Rectal smooth muscle tissue (tissue), 1 donor: ENCODE results near the gene BUB1.

Source experiments
- H3K27ac ChIP-seq: one replicate; pipeline ENCODE4 v1.7.0; 2013; ENCODE audit warnings: low read depth, low read length, inconsistent platforms
- H3K27me3 ChIP-seq: one replicate; pipeline ENCODE4 v1.7.0; 2013; ENCODE audit warnings: low read length; ENCODE audit not compliant: control insufficient read depth, insufficient read depth
- H3K36me3 ChIP-seq: one replicate; pipeline ENCODE4 v1.7.0; 2013; ENCODE audit warnings: low read length; ENCODE audit not compliant: control insufficient read depth, insufficient read depth
- H3K4me1 ChIP-seq: one replicate; pipeline ENCODE4 v1.7.0; 2013; ENCODE audit warnings: low read length; ENCODE audit not compliant: control insufficient read depth, insufficient read depth
- H3K4me3 ChIP-seq: one replicate; pipeline ENCODE4 v1.7.0; 2013; ENCODE audit warnings: low read length
- H3K9ac ChIP-seq: one replicate; pipeline ENCODE4 v1.7.0; 2013; ENCODE audit warnings: low read length

BUB1 gene

DNA sequence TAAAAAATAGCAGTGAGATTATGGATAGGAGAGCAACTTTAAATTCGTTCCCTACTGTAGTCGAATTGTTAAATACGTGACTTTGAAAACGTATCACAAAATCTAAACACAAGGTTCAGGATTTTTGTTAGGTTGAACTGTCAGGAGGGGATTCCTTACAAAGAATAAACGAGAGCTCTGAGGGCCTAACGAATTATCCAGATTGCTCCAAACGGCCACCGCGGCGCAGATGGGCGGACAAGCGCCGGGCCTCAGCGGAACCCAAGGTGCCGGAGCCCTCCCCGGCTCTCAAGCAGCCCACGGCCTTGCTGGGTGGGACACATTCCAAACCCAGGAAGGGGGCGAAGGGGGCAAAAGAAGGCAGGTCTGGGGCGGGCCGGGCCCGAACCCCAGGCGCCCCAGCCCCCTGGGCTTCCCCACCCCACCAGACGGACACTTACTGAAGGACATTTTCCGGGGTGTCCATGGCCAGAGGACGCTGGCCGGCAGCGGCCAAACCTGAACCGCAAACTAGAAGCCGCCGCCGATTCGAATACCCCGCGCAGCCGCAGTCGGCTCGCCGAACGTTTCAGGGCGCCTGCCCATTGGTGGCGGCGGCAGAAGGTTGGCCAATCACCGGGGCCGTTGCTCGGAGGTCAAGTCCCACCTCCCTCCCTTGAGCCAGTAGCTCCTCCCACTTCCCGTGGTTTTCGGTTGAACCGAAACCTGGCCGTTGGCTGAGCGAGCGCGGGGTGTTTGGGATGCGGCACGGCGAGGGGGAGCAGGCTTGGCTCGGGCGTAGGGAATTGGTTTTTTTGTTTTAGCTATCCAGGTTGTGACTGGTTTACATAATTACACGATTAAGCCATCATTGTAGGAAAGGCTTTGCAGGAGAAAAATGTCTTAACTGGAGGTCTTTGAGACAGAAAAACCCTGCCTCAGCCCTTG, at the start of gene BUB1:
Gene BUB1 (minus strand): TSS at position 534 of the 927 bp plus-strand sequence. CDS start 68 bp downstream, at position 466.
- no peaks in the 10 kb centered on the region for H3K27me3 ChIP-seq
- H3K27ac ChIP-seq, result peak within 1 kb of the TSS; percentile 82
- H3K4me3 ChIP-seq, result peak within 1 kb of the TSS; percentile 90
- no peaks in the 10 kb centered on the region for H3K4me1 ChIP-seq
- peak within 1 kb of the TSS; percentile 80 for H3K9ac ChIP-seq
- H3K36me3 ChIP-seq, result no peaks in the 10 kb centered on the region

DNA sequence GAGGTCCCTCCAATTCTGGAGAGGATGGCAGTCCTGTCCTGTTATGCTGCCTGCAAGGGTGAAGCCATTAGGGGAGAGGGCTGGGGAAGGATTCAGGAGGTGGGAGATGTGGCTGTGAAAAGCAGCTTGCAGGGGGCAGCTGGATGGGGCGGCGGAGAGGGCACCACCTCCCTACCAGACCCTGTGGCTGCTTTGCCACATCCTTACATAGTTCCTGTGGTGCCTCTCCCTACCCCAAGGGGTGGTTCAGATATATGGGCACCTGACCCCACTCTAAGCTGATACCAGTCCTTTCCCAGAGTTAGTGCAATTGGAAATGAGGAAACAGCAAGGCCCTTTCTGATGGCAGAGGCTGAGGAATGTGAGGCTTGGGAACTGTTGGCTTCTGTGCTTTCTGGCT, 48.4 kb upstream of the BUB1 start:
- no peak overlapping the region for H3K27ac ChIP-seq
- H3K27me3 ChIP-seq, result no peaks in the 10 kb centered on the region
- H3K36me3 ChIP-seq, result no peaks in the 10 kb centered on the region
- no peak overlapping the region for H3K4me3 ChIP-seq
- H3K4me1 ChIP-seq, result no peaks in the 10 kb centered on the region
- no peak overlapping the region for H3K9ac ChIP-seq

DNA sequence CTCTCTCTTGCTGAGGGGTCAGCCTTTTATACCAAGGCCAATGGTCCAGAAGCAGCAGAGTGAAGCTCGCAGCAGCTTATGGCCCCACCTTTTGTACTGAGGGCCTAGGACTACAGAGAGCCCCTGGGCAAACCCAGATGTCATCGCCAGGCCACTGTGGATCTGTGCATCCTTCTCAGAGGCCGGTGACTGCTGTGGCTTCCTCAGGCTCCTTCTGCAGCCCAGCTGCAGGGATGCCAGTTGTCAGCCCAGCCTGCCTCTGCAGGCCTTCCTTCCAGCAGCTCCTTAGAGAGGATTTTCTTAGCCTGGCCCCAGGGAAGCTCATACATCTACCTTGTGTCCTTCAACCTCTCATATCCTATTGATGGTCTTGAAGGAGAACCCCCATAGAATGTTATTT, 48.0 kb upstream of the BUB1 start:
- no peak overlapping the region for H3K27ac ChIP-seq
- H3K9ac ChIP-seq, result no peak overlapping the region
- H3K4me3 ChIP-seq, result no peak overlapping the region
- H3K4me1 ChIP-seq, result no peaks in the 10 kb centered on the region
- H3K27me3 ChIP-seq, result no peaks in the 10 kb centered on the region
- no peaks in the 10 kb centered on the region for H3K36me3 ChIP-seq

DNA sequence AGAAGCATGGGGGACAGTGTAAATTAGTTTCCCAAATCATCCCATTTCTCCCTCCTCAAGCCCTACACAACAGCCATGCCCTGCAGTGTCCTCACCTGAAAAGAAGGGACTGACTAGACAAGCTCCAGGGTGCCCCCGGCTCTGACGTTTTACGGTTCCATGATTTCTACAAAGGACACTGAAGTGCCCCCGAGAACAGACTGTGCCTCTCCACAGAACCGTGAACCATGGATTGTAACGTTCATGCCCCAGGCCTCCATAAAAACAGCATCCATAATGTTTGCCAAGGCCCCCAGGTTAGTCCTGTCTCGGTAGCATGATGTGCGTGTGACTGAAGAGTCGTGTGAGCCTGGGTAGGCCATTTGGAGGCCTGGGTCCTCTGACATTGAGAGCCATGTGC, 47.5 kb upstream of the BUB1 start:
- Histone ChIP-seq H3K4me1 (no peaks in the 10 kb centered on the region), H3K9ac (no peak overlapping the region), H3K36me3 (no peaks in the 10 kb centered on the region), H3K4me3 (no peak overlapping the region), H3K27ac (no peak overlapping the region), H3K27me3 (no peaks in the 10 kb centered on the region)

DNA sequence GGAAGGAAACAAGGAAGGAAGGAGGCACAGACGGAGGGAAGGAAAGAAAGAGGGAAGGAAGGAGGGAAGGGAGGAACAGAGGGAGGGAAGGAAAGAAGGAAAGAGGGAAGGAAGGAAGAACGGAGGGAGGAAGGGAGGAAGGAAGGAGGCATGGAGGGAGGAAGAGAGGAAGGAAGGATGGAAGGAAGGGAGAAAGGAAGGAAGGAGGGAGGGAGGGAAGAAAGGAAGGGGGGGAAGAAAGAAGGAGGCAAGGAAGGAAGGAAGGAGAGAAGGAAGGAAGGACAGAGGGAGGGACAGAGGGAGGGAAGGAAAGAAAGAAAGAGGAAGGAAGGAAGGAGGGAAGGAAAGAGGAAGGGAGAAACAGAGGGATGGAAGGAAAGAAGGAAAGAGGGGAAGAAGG, 47.0 kb upstream of the BUB1 start:
- no peak overlapping the region for H3K9ac ChIP-seq

DNA sequence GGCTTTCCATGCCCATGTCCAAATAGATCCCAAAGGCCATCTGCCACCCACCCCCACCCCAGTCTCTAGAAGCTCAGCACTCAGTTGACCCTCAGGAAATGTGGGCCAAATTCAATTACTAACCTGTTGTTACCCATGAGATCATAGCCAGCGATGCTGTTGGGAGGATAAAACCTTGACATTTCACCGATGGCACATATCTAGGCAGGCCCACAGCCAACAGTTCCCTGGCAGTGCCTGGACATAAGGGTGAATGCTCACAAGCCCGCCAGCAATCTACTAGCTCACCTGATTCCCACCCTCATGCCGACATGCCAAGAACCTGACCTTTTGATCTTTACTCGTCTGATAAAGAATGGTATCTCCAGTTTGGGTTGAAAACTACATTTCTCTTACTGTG, 42.7 kb upstream of the BUB1 start:
- Histone ChIP-seq H3K9ac (no peak overlapping the region), H3K27ac (no peak overlapping the region), H3K4me1 (no peaks in the 10 kb centered on the region), H3K36me3 (no peaks in the 10 kb centered on the region), H3K4me3 (no peak overlapping the region), H3K27me3 (no peaks in the 10 kb centered on the region)

More for the DNA sequence above, 47.0 kb upstream of the BUB1 start:
- no peaks in the 10 kb centered on the region for H3K4me1 ChIP-seq
- H3K4me3 ChIP-seq, result no peak overlapping the region
- H3K27ac ChIP-seq, result no peak overlapping the region
- no peaks in the 10 kb centered on the region for H3K27me3 ChIP-seq
- no peaks in the 10 kb centered on the region for H3K36me3 ChIP-seq

DNA sequence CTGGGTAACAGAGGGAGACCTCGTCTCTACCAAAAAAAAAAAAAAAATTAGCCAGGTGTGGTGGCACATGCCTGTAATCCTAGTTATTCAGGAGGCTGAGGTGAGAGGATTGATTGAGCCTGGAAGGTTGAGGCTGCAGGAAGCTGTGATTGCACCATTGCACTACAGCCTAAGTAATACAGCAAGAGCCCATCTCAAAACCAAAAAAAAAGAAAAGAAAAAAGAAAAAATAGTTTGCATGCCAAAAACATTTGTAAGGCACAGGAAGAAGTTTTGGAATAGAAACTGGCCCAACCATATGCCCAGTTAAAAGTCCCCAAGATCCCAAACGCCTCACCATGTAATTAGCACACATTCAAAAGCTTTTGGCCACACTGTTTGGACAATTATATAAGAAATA, 41.1 kb upstream of the BUB1 start:
- H3K27ac ChIP-seq, result no peak overlapping the region
- no peaks in the 10 kb centered on the region for H3K4me1 ChIP-seq
- no peaks in the 10 kb centered on the region for H3K36me3 ChIP-seq

DNA sequence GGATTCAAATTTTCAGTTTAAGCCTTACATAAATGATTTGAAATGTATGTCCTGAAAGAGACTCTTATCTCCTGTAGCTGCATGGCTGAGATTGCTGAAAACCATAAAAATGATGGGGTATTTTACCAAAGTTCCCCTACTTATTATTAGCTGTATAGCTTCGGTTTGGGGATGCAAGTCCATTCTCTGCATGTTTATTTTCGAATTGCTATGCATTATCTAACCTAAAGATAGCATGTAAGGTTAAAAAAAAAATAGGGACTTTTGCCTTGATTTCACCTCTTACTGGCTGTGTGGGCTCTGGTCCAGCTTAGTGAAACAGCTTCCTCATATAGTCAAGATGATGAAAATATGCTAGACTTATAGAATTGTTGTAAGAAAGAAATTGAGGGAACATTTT, 40.5 kb upstream of the BUB1 start:
- Histone ChIP-seq H3K27ac (no peak overlapping the region), H3K9ac (no peak overlapping the region), H3K4me3 (no peak overlapping the region), H3K27me3 (no peaks in the 10 kb centered on the region), H3K36me3 (no peaks in the 10 kb centered on the region), H3K4me1 (no peaks in the 10 kb centered on the region)

More for the DNA sequence above, 41.1 kb upstream of the BUB1 start:
- Histone ChIP-seq H3K4me3 (no peak overlapping the region), H3K9ac (no peak overlapping the region), H3K27me3 (no peaks in the 10 kb centered on the region)

DNA sequence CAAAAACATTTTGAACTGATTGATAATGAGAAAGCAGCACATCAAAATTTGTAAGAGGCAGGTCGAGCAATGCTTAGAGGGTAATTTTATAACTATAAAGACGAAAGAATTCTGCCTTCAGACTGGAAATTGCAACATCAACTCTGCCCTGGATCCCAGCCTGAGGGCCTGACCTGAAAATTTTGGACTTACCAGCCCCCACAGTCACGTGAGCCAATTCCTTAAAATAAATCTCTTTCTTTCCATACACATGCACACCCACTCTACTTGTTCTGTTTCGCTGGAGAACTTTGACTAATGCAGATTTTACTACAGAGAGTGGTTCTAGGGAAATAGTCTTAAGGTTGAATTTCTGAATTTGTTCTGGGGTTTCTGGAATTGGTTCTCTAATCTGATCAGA, 39.9 kb upstream of the BUB1 start:
- Histone ChIP-seq H3K27me3 (no peaks in the 10 kb centered on the region), H3K36me3 (no peaks in the 10 kb centered on the region), H3K27ac (no peak overlapping the region), H3K9ac (no peak overlapping the region), H3K4me3 (no peak overlapping the region), H3K4me1 (no peaks in the 10 kb centered on the region)

DNA sequence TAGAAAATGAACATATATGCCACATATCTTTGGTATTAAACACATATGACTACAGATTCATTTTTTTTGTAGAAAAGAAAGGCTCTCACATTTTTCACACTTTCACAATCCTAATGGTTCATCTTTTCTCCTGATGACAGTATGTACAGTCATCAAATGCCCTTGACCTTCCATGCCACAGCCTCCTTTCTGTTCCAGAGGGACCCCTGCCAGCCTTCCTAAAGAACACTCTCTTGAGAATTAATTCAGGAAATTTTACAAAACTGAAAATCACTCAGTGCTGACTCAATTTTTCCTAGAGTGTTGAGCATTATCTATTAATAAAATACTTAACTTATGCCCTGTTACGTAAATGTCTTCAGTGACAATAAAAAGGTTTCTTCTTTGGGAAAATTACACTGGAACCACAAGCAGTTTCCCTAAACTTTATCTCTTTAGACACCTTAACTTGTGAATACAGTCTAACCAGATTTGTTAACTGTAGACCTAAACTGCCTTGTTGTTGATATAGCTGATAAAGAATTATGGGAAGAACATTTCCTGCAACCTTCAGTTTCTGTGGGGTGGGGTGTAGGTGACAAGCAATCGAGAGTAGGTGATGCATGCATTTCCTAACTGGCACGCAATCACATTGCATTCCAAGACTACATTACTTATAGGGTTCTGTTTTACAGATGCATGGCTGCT, 39.2 kb upstream of the BUB1 start:
- Histone ChIP-seq H3K27me3 (no peaks in the 10 kb centered on the region), H3K9ac (no peak overlapping the region), H3K36me3 (no peaks in the 10 kb centered on the region), H3K27ac (no peak overlapping the region), H3K4me3 (no peak overlapping the region), H3K4me1 (no peaks in the 10 kb centered on the region)

DNA sequence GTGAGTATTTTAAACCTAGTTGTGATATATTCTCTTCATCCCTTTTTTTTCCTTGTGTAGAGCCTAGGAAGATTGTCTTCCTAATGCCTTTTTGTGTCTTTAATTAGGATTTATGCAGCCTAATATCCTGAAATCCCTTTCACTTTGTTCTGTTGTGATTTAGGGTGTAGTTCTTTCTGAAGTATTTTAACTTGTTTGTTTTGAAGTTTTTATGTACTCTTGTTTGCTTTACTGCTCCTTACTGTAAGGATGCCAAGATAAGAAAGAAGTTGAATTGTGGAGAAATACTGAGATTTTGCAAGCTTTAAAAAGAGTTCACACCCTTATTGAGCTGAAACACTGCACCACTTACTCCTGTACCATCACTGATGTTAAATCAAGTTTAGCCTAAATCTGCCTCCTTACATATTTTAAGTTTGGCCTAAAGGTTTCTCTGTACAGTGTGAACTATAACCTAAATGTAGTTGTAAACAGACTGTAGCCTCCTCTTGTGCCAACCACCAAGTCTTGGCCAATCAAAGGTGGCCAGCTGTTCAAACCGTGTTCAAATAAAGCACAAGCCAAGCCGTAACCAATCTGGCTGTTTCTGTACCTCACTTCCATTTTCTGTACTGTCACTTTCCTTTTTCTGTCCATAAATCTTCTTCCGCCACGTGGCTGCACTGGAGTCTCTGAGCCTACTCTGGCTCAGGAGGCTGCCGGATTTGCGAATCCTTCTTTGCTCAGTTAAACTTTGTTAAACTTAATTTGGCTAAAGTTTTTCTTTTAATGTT, 36.8 kb upstream of the BUB1 start:
- H3K9ac ChIP-seq, result no peak overlapping the region
- no peaks in the 10 kb centered on the region for H3K27me3 ChIP-seq
- no peaks in the 10 kb centered on the region for H3K4me1 ChIP-seq
- H3K36me3 ChIP-seq, result no peaks in the 10 kb centered on the region
- H3K4me3 ChIP-seq, result no peak overlapping the region
- H3K27ac ChIP-seq, result no peak overlapping the region
